Progenitor cell of endocrine pancreas (in vitro differentiated cells): ENCODE measurements around the gene PRRG2. TPM values are rescaled to one million over a fixed set of nuclear protein-coding genes. Genes with fewer than 3 reads are reported as not detected.

ENCODE experiments used
- DNase-seq: peaks from one replicate; pipeline ENCODE4 v3.0.0; 2021; ENCODE audit warnings: low spot score; ENCODE audit not compliant: unreplicated experiment
- H3K27ac Mint-ChIP-seq: 2 replicates; pipeline ENCODE4 v1.8.0; 2021; ENCODE audit warnings: mild to moderate bottlenecking, moderate library complexity, mixed read lengths
- H3K27me3 Mint-ChIP-seq: 2 replicates; pipeline ENCODE4 v1.8.0; 2021; ENCODE audit warnings: mixed read lengths
- H3K36me3 Mint-ChIP-seq: 2 replicates; pipeline ENCODE4 v1.8.0; 2022; ENCODE audit warnings: mixed read lengths; ENCODE audit not compliant: insufficient read depth
- H3K4me1 Mint-ChIP-seq: 2 replicates; pipeline ENCODE4 v1.8.0; 2021; ENCODE audit warnings: low read depth, mixed read lengths
- H3K4me3 Mint-ChIP-seq: 2 replicates; pipeline ENCODE4 v1.8.0; 2021; ENCODE audit warnings: low read depth, mild to moderate bottlenecking, moderate library complexity, mixed read lengths
- H3K9me3 Mint-ChIP-seq: 2 replicates; pipeline ENCODE4 v1.8.0; 2021; ENCODE audit warnings: low read depth, mixed read lengths
- CTCF ChIP-seq: fragments of 200-600 bp; sonication (generic); IDR thresholded peaks from one replicate; pipeline ENCODE4 v1.5.0; 2021; ENCODE audit warnings: antibody characterized with exemption, mild to moderate bottlenecking; ENCODE audit not compliant: unreplicated experiment
- total RNA-seq: library from RNA; stranded (reverse); gene quantifications from 2 replicates; pipeline ENCODE4 v1.2.1, GENCODE V29; 2021

The PRRG2 gene
- total RNA-seq, 1 donor from 2014 or later = 6.8 TPM

DNA sequence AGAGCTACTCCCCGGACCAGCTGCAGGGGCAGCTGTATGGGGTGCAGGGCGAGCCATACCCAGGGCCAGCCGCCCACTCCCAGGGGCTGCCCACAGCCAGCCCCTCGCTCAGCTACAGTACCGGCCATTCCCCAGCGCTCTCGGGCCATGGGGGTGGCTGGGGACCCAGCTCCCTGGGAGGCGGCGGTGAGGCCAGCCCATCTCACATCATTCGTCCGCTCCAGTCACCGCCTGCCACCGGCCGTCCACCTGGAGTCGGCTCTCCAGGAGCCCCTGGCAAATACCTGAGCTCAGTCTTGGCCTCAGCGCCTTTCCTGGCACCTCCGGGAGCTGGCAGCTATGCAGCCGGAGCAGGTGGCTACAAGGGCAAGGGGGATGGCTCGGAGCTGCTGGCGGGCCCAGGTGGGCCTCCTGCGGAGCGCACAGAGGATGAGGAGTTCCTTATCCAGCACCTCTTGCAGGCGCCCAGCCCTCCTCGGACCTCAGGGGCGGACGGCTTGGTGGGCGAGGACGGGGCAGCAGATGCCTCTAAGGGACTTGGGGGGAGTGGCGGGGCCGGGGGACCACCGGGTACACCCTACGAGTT, 14.8 kb downstream of the PRRG2 start:
- Mint-ChIP-seq H3K27ac (no peak overlapping the region), H3K36me3 (peaks cover 15% of the 10 kb centered on the region), H3K27me3 (no peaks in the 10 kb centered on the region), H3K4me1 (peaks cover 15% of the 10 kb centered on the region), H3K4me3 (no peak overlapping the region), H3K9me3 (no peaks in the 10 kb centered on the region)
- no peak for TF ChIP-seq CTCF
- no peak for DNase-seq

GRCh38 chr19:49596407-49596806, 15.3 kb downstream of the PRRG2 start:
- Mint-ChIP-seq H3K27ac (no peak overlapping the region), H3K36me3 (peaks cover 17% of the 10 kb centered on the region), H3K4me1 (peaks cover 15% of the 10 kb centered on the region), H3K4me3 (no peak overlapping the region), H3K27me3 (no peaks in the 10 kb centered on the region), H3K9me3 (no peaks in the 10 kb centered on the region)
- no peak for TF ChIP-seq CTCF
- DNase-seq = no peak

GRCh38 chr19:49596954-49597702, 16.0 kb downstream of the PRRG2 start:
- no peak overlapping the region for H3K4me3 Mint-ChIP-seq
- no peak for TF ChIP-seq CTCF
- H3K9me3 Mint-ChIP-seq = no peaks in the 10 kb centered on the region
- DNase-seq = no peak
- H3K27ac Mint-ChIP-seq = no peak overlapping the region
- H3K36me3 Mint-ChIP-seq = peaks cover 21% of the 10 kb centered on the region
- no peaks in the 10 kb centered on the region for H3K27me3 Mint-ChIP-seq
- H3K4me1 Mint-ChIP-seq = peaks cover 15% of the 10 kb centered on the region

DNA sequence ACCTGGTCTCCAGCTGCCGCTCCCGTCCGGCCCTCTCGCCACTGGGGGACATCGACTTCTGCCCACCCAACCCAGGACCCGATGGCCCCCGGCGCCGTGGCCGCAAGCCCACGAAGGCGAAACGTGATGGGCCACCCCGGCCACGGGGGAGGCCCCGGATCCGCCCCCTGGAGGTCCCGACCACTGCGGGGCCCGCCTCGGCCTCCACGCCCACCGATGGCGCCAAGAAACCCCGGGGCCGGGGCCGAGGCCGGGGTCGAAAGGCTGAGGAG, 16.5 kb downstream of the PRRG2 start:
- Mint-ChIP-seq H3K4me1 (peaks cover 12% of the 10 kb centered on the region), H3K4me3 (no peak overlapping the region), H3K27me3 (no peaks in the 10 kb centered on the region), H3K9me3 (no peaks in the 10 kb centered on the region), H3K36me3 (peaks cover 21% of the 10 kb centered on the region), H3K27ac (no peak overlapping the region)
- TF ChIP-seq CTCF = no peak
- DNase-seq = no peak

DNA sequence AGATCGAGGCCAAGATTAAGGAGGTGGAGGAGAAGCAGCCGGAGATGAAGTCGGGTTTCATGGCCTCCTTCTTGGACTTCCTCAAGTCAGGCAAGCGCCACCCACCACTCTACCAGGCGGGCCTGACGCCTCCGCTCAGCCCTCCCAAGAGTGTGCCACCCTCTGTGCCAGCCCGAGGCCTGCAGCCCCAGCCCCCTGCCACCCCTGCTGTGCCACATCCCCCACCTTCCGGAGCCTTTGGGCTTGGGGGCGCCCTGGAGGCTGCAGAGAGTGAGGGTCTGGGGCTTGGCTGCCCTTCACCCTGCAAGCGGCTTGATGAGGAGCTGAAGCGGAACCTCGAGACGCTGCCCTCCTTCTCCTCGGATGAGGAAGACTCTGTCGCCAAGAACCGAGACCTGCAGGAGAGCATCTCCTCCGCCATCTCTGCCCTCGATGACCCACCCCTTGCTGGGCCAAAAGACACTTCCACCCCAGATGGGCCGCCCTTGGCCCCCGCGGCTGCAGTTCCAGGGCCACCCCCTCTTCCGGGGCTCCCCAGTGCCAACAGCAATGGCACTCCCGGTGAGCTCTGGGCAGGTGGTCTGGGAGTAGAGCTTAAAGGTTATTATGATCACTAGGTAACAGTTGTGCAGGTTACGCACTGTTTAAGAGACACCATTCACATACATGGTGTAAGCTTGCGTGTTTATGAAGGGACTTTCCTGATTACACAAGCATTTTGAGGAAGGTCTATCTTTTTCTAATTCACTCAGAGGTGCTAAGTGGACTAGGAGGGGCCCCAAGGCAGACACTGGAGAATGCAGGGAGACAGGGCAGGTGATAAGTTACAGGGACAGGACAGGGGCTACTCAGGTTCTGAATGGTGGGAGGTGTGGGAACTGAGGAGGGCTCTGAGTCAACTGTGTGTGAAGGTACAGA, 18.5 kb downstream of the PRRG2 start:
- no peak overlapping the region for H3K27ac Mint-ChIP-seq

More for the DNA sequence above, 18.5 kb downstream of the PRRG2 start:
- H3K36me3 Mint-ChIP-seq = peaks cover 18% of the 10 kb centered on the region
- no peaks in the 10 kb centered on the region for H3K27me3 Mint-ChIP-seq
- TF ChIP-seq CTCF = no peak
- DNase-seq = no peak
- no peaks in the 10 kb centered on the region for H3K9me3 Mint-ChIP-seq
- H3K4me3 Mint-ChIP-seq = no peak overlapping the region
- H3K4me1 Mint-ChIP-seq = peaks cover under 1% of the 10 kb centered on the region
